GM18520 (cell line): ENCODE data around the gene OSBPL10.

Experiments
- ATAC-seq: cut with Tn5 transposase; IDR thresholded peaks from one replicate; pipeline ENCODE4 v1.9.1; 2021; ENCODE audit not compliant: unreplicated experiment

The OSBPL10 gene

GRCh38 chr3:31752305-31753049, 228.6 kb downstream of the OSBPL10 start:
- ATAC-seq: no peak

- no peak for ATAC-seq
These were observed 230.7 kb downstream of the OSBPL10 start for GRCh38 chr3:31750341-31750740.

- ATAC-seq: no peak
These were observed 232.1 kb downstream of the OSBPL10 start for GRCh38 chr3:31748933-31749295.

DNA sequence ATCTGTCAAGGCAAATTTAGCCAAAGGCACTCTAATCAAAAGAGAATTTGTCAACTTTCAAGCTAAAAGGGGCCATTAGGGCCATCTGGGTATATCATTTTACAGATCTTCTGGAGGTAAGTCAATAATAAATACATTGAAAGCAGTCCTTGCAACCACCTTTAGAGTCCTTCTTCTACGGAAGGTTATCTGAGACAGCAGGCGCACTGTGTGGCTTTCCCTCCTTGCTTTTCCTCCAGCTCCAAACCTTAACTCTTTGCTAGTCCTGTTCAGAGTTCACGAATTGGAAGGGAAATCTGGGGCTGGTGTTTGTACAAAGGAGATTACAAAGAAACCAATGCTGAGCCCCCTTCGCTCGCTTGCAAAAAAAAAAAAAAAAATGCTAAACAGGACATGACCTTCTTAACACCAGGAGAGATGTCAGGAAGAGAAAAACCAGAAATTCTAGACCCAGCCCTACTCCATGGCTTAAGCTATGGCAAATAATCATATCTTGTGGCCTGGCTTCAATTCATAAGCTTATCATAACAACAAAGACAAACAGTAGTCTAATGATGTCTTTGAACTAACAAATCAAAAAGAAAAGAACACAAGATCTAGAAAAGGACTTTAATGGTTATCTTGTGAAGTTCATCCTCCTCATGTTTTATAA, 232.7 kb downstream of the OSBPL10 start:
- ATAC-seq: no peak

- ATAC-seq: no peak
These were observed 233.3 kb downstream of the OSBPL10 start for GRCh38 chr3:31747785-31748184.

GRCh38 chr3:31744913-31745312, 236.1 kb downstream of the OSBPL10 start:
- ATAC-seq: no peak

- no peak for ATAC-seq
These were observed 237.6 kb downstream of the OSBPL10 start for GRCh38 chr3:31743331-31744089.

GRCh38 chr3:31740397-31740796, 240.7 kb downstream of the OSBPL10 start:
- ATAC-seq: no peak

DNA sequence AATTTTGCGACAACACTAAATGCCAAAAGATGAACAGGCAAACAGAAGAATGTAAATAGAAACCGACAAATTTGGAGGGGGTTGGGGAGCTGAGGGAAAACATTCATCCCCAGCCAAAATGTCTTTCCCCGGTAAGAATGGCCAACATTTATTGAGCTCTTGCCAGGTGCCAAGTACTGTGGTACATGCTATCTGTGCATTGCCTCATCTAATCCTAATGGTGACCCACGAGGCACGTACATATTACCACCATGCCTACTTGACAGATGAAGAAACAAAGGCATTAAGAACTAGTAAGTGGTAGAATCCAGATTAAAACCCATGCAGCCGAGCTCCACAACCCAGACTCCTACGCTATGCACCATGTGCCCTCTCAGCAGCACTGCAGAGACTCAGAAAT, 242.7 kb downstream of the OSBPL10 start:
- ATAC-seq: no peak

DNA sequence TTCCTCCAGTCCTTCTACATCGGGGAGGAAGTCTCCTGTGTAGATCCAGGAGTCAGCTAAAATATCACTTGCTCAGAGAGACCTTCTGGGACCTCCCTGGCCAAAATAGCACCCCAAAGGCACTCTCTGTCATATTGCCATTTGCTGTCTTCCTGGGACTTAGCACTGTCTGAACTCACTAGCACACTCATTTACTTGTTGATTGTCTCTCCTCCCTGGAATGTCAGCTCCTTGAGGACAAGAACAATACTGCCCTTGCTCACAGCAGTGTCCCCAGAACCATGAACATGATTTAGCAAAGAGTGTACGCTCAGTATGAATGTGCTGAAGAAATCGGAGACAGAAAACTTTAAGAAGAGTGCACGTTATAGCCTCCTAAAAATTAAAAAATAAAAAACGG, 245.4 kb downstream of the OSBPL10 start:
- ATAC-seq: no peak

GRCh38 chr3:31733234-31733667, 247.8 kb downstream of the OSBPL10 start:
- no peak for ATAC-seq

GRCh38 chr3:31732548-31732947, 248.5 kb downstream of the OSBPL10 start:
- ATAC-seq: no peak

GRCh38 chr3:31729573-31729972, 251.5 kb downstream of the OSBPL10 start:
- no peak for ATAC-seq

GRCh38 chr3:31729082-31729481, 252.0 kb downstream of the OSBPL10 start:
- ATAC-seq: no peak

DNA sequence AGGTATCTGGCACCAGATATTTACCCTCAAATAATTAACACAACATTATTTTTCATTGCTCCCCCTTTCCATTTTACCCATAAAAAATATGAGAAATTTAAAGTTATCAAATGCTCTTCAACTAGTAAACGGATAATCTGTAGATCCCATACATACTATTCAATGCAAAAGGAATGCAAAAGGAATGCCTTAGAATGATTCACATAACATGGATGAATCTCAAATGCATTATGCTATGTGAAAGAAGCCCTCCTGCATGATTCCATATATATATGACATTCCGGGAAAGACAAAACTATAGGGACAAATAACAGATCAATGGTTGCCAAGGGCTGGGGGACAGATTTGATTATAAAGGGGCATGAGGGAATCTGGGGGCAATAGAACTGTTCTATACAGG, 252.7 kb downstream of the OSBPL10 start:
- ATAC-seq: no peak

- no peak for ATAC-seq
These were observed 255.1 kb downstream of the OSBPL10 start for GRCh38 chr3:31725976-31726375.

- ATAC-seq: no peak
These were observed 255.5 kb downstream of the OSBPL10 start for GRCh38 chr3:31725568-31725967.

GRCh38 chr3:31724651-31725050, 256.4 kb downstream of the OSBPL10 start:
- ATAC-seq: peak; percentile 70

- ATAC-seq: no peak
These were observed 256.9 kb downstream of the OSBPL10 start for GRCh38 chr3:31724116-31724515.

DNA sequence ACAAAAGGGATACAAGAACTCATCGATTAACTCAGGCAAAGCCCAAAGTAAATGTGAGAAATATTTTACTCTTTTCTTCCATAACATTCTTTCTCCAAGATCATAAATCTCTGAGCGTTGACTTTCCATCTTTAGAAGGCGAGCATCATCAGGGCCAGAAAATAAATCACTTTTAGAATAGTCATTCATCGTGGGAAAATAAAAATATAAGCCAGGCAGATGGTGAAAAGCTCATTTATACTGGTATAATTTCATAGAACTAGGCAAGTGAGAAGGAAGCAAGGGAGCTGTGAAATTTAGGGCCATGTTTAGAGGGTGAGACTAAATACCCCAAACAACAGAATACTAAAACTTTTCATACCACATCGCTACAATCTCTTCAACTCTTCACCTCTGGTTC, 257.4 kb downstream of the OSBPL10 start:
- no peak for ATAC-seq

DNA sequence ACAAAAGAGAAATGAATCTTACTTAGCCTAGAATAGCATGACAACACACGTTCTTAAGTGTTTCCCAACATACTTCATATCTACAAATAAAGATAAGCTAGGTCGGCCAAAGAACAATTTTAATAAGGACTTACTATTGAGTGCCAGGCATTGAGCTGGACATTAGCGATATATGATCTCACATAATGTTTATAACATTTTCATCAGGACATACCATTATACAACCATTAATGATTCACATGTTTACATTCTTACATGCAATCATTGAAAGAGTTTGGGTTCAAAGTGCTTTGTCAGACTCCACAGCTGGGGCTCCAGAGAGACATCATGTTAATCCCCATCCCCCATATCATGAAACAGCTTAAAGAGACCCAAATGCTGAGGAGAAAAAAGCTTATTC, 259.4 kb downstream of the OSBPL10 start:
- ATAC-seq: no peak
